ENCODE results near the gene IQCH.

The IQCH gene

GRCh38 chr15:67300266-67301025 is 45.9 kb downstream of the IQCH start:
- DNase-seq (ENCODE audit: low spot score), result no peak

GRCh38 chr15:67303490-67304363 is 49.1 kb downstream of the IQCH start:
- DNase-seq (ENCODE audit: low spot score), result peak; percentile 5

DNA sequence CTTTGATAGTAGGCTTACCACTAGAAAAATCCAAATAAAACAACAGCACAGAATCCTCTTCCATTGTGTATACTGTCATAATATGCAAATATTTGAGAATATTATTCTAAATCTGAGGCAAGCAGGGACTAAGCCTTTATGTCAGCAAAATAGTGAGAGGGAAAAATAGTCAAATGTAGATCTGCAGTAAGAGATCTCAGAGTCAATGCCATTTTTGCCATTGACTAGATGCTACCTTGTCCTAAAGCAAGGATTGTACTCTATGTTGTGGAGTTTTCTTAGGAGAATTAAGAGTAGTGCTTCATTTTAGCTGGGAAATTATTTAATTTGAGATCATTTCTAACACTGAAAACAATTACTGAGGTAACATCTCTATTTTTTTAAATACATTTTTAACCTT is 50.2 kb downstream of the IQCH start:
- no peak for DNase-seq (ENCODE audit: low spot score)

DNA sequence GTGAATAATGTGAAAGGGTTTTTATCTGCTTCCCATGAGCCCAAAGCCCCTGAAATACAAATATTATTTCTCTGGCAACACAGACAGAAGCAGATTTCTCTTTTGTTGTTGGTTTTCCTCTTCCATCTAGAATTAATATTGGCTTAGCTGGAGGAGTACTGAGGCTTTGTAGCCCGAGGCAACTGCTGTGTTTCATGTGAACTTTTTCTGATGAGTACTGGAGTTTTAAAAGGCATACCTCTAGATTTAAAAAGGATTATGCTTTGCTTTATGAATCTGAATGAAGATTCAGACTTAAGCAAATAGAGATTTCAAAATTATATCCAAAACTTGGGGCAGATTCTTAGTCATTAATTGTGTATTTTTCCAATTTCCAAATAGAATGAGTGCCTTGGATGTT is 50.9 kb downstream of the IQCH start:
- no peak for DNase-seq (ENCODE audit: low spot score)

GRCh38 chr15:67307156-67307555 is 52.6 kb downstream of the IQCH start:
- DNase-seq (ENCODE audit: low spot score), result no peak

GRCh38 chr15:67307889-67308597 is 53.5 kb downstream of the IQCH start:
- no peak for DNase-seq (ENCODE audit: low spot score)

GRCh38 chr15:67311731-67312130 is 57.1 kb downstream of the IQCH start:
- no peak for DNase-seq (ENCODE audit: low spot score)

GRCh38 chr15:67319961-67320360 is 65.4 kb downstream of the IQCH start:
- no peak for DNase-seq (ENCODE audit: low spot score)

DNA sequence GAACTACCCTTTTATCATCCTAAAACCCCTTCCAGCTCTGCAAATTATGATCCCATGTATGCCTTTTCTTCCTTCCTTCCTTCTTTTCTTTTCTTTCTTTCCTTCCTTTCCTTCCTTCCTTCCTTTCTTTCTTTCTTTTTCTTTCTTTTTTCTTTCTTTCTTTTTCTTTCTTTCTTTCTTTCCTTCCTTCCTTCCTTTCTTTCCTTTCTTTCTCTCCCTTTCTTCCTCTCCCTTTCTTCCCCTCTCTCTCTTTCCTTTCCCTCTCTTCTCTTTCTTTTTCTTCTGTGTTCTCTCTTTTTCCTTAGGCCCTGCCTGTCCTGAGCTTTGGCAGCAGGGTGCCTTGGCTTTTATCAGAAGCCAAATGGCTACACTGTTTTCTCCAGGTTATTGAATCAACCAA is 66.8 kb downstream of the IQCH start:
- no peak for DNase-seq (ENCODE audit: low spot score)

GRCh38 chr15:67322481-67322880 is 67.9 kb downstream of the IQCH start:
- no peak for DNase-seq (ENCODE audit: low spot score)

DNA sequence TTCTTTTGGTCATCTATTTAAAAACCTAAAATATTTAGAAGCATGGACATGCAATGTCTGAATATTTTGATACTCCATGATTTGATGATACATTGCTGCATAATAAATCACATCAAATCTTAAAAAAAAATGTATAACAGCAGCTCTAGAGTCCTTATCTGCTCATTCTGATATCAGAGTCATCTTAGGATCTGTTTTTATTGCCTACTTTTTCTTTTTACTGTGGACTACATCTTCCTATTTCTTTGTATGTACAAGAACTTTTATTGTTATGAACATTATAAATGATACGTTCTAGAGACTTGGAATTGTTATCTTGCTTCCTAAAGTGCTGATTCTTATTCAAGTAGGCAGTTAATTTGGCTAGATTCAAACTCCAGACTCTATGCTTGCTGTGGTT is 72.7 kb downstream of the IQCH start:
- no peak for DNase-seq (ENCODE audit: low spot score)

- DNase-seq (ENCODE audit: low spot score), result no peak
These were observed 73.2 kb downstream of the IQCH start for GRCh38 chr15:67327737-67328136.

- no peak for DNase-seq (ENCODE audit: low spot score)
These were observed 75.6 kb downstream of the IQCH start for GRCh38 chr15:67329984-67330733.

- DNase-seq (ENCODE audit: low spot score), result no peak
These were observed 77.1 kb downstream of the IQCH start for GRCh38 chr15:67331676-67332075.

DNA sequence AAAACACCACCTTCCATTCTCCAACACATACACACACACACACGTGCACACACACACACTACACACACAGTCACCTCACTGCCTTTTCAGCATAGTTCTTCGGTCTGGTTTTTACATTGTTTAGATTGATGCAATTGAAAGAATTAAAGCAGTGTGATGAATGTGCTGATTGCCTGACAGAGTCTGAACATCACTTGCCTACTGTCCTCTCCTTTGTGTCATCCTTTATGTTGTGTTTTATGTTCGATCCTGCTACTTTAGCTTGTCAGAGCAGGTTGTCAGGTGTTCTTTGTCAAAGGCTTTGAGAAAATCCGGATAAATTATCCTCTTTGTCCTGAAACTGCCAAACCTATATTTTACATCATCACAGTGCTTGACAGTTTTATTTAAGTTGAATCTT is 80.4 kb downstream of the IQCH start:
- no peak for DNase-seq (ENCODE audit: low spot score)

- DNase-seq (ENCODE audit: low spot score), result no peak
These were observed 81.1 kb downstream of the IQCH start for GRCh38 chr15:67335534-67336222.

DNA sequence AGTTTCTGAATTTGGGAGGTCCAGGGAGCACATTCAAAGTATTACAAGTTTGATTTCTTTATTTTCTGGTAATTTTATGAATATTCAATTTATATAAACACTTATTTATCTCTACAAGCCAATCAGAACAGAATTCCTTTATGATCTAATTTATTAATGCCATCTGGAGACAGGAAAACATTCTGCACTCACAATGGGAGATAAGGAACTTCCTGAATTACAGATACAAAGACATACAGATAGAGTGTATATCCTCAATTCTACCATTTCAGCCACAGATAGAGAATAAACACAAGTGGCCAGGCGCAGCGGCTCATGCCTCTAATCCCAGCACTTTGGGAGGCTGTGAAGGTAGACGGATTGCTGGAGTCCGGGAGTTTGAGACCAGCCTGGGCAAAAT is 86.0 kb downstream of the IQCH start:
- no peak for DNase-seq (ENCODE audit: low spot score)

GRCh38 chr15:67341539-67341938 is 87.0 kb downstream of the IQCH start:
- no peak for DNase-seq (ENCODE audit: low spot score)

DNA sequence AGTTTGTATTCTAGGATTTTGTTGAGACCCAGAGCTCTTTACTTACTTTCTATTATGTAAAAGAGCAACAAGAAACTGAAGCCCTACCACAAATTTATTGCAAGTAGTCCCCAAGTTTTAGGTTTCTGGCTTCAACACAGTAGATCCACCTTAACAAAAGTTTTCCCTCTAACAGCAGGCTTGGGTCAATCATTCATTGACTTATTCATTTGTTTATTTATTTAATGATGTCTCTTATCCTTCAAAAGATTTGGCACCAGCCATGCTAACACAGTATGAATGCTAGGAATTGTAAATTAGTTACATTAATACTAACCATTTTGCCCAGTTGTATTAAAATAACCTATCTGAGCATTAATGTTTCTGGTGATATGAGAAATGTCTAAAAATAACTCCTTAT is 88.6 kb downstream of the IQCH start:
- no peak for DNase-seq (ENCODE audit: low spot score)

GRCh38 chr15:67349634-67350033 is 95.0 kb downstream of the IQCH start:
- DNase-seq (ENCODE audit: low spot score), result no peak

- DNase-seq (ENCODE audit: low spot score), result no peak
These were observed 95.5 kb downstream of the IQCH start for GRCh38 chr15:67350042-67350441.

Measured in Ammon's horn (tissue), 1 donor.